Mammary epithelial cell (primary cell): Measurements from ENCODE around the gene RAX.

Experiments
- CTCF ChIP-seq, 2 donors: IDR thresholded peaks in 1 of 2; conservative IDR thresholded peaks in 1 of 2; 2 replicates each; pipeline ENCODE4 v1.5.1; 2011 to 2012; ENCODE audit warnings: inconsistent platforms in 2 of 2, low read length in 2 of 2, mild to moderate bottlenecking in 2 of 2, control low read depth in 1 of 2, low read depth in 1 of 2; ENCODE audit not compliant: insufficient read depth in 1 of 2; ENCODE audit errors: extremely low read depth in 1 of 2
- EZH2 ChIP-seq: IDR thresholded peaks from 2 replicates; pipeline ENCODE4 v1.6.1; 2012; ENCODE audit warnings: low read length, inconsistent platforms, borderline replicate concordance

DNA sequence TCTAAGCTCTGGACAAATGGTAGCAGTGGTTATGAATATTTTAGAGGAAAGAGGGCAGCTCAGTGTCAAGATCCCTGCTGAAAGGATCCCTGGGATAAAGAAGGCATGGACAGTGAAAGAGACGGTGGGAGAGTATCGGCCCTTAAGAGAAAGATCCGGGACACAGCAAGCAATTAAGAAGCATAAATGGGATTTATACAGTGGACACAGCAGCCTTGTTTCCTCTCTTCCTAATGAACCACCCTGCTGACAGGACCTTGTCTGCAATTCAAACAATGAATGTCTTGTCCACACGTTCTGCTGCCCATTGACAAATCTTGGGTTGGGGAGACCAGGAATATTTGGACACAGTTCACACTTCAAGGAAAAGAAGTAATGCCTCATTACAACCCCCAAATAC, 28.7 kb upstream of the RAX start:
- TF ChIP-seq CTCF (conservative IDR thresholded peaks at IDR 0.05 in 1 of 2, IDR thresholded peaks at IDR 0.05 in 1 of 2; ENCODE audit: extremely low read depth in 1 of 2, insufficient read depth in 1 of 2, low read depth in 1 of 2, low read length in 2 of 2) (no peak), EZH2 (no peak)
